H1 (cell line): ENCODE data around the gene CGB2. TPM values are rescaled to one million over a fixed set of nuclear protein-coding genes. Genes with fewer than 3 reads are reported as not detected.

Experiments
- CTCF ChIA-PET: fragments of 300-600 bp; sonication (Branson Sonifier 250); formaldehyde crosslinking; loops from one replicate; lab custom pipeline; 2021; ENCODE audit not compliant: partially characterized antibody; lab: Charles Lee
- POLR2A ChIA-PET: fragments of 300-600 bp; sonication (Branson Sonifier 250); formaldehyde crosslinking; loops from one replicate; lab custom pipeline; 2021; ENCODE audit warnings: inconsistent platforms; ENCODE audit not compliant: partially characterized antibody; lab: Charles Lee
- DNase-seq, 2 experiments: peaks; one replicate each; pipeline versions ENCODE4 v3.0.0 to v3.0.0-alpha.2; 2010 to 2022; ENCODE audit warnings: low spot score in 2 of 2, low read depth in 1 of 2, mixed read lengths in 1 of 2
- FAIRE-seq: peaks from 2 replicates; lab custom pipeline; 2011; peaks lifted over from hg19 to GRCh38; lab: Jason Lieb, UNC
- H2AFZ ChIP-seq: 2 replicates; pipeline ENCODE4 v1.8.1; 2012; ENCODE audit warnings: low read length, inconsistent platforms
- H2AK5ac ChIP-seq: 2 replicates; pipeline ENCODE4 v1.6.1; 2013; ENCODE audit warnings: low read depth, low read length
- H2BK120ac ChIP-seq: replicated peaks from 2 replicates; pipeline ENCODE3; 2013; ENCODE audit warnings: low read depth, low read length, inconsistent platforms
- H2BK12ac ChIP-seq: 2 replicates; pipeline ENCODE4 v1.6.1; 2013; ENCODE audit warnings: low read depth, low read length
- H2BK15ac ChIP-seq: 2 replicates; pipeline ENCODE4 v1.6.1; 2013; ENCODE audit warnings: low read length
- H2BK20ac ChIP-seq: 2 replicates; pipeline ENCODE4 v1.6.1; 2013; ENCODE audit warnings: low read length
- H2BK5ac ChIP-seq: 2 replicates; pipeline ENCODE4 v1.6.1; 2013; ENCODE audit warnings: low read depth, low read length
- H3K14ac ChIP-seq: 2 replicates; pipeline ENCODE4 v1.6.1; 2013; ENCODE audit warnings: inconsistent platforms; ENCODE audit not compliant: insufficient read length
- H3K18ac ChIP-seq: 2 replicates; pipeline ENCODE4 v1.6.1; 2013; ENCODE audit warnings: low read length; ENCODE audit errors: extremely low read depth
- H3K23ac ChIP-seq: 2 replicates; pipeline ENCODE4 v1.6.1; 2013; ENCODE audit warnings: inconsistent platforms; ENCODE audit not compliant: insufficient read length
- H3K23me2 ChIP-seq: 2 replicates; pipeline ENCODE4 v1.6.1; 2013; ENCODE audit warnings: low read depth, low read length
- H3K27ac ChIP-seq: 2 replicates; pipeline ENCODE4 v1.6.1; 2011; ENCODE audit warnings: low read depth, low read length, inconsistent platforms
- H3K27me3 ChIP-seq, 4 experiments: replicated peaks in 1 of 4; 1 replicate in 1 of 4; 2 replicates in 3 of 4; pipeline versions ENCODE4 v1.6.1 to v1.8.1; 2011 to 2013; ENCODE audit warnings: low read length in 3 of 4, mild to moderate bottlenecking in 3 of 4, inconsistent platforms in 2 of 4, mixed read lengths in 2 of 4, moderate library complexity in 1 of 4; ENCODE audit not compliant: control insufficient read depth in 3 of 4, insufficient read depth in 3 of 4; ENCODE audit errors: extremely low read depth in 1 of 4
- H3K36me3 ChIP-seq, 4 experiments: 2 replicates each; pipeline versions ENCODE4 v1.6.1 to v1.8.1; 2011 to 2013; ENCODE audit warnings: mild to moderate bottlenecking in 4 of 4, low read length in 3 of 4, moderate library complexity in 2 of 4, control low read depth in 1 of 4, inconsistent platforms in 1 of 4; ENCODE audit not compliant: insufficient read depth in 4 of 4, control insufficient read depth in 2 of 4
- H3K4ac ChIP-seq: replicated peaks from 2 replicates; pipeline ENCODE3; 2013; ENCODE audit warnings: low read length, low read depth, mixed read lengths, inconsistent platforms; ENCODE audit not compliant: insufficient read length
- H3K4me1 ChIP-seq, 4 experiments: replicated peaks in 1 of 4; 1 replicate in 1 of 4; 2 replicates in 3 of 4; pipeline versions ENCODE4 v1.6.1 to v1.8.1; 2011 to 2013; ENCODE audit warnings: low read length in 3 of 4, inconsistent platforms in 2 of 4, mixed read lengths in 1 of 4; ENCODE audit not compliant: insufficient read depth in 4 of 4, control insufficient read depth in 3 of 4
- H3K4me2 ChIP-seq, 2 experiments: 2 replicates each; pipeline versions ENCODE4 v1.6.1 to v1.8.1; 2011 to 2013; ENCODE audit warnings: low read depth in 2 of 2, low read length in 2 of 2, control low read depth in 1 of 2, inconsistent platforms in 1 of 2, mild to moderate bottlenecking in 1 of 2; ENCODE audit not compliant: insufficient read depth in 1 of 2
- H3K4me3 ChIP-seq, 4 experiments: fragments of 200-600, 300-600 bp in 1 of 4; sonication (generic), shearing (Covaris generic), sonication (Bioruptor Twin) in 1 of 4; 2 replicates each; pipeline versions ENCODE4 v1.5.1 to v1.8.1; 2011 to 2016; ENCODE audit warnings: low read length in 4 of 4, low read depth in 3 of 4, control low read depth in 2 of 4, inconsistent platforms in 2 of 4, mild to moderate bottlenecking in 2 of 4, mixed read lengths in 1 of 4, moderate library complexity in 1 of 4; ENCODE audit not compliant: insufficient read depth in 2 of 4; ENCODE audit errors: extremely low read depth in 1 of 4
- H3K56ac ChIP-seq: replicated peaks from 2 replicates; pipeline ENCODE3; 2013; ENCODE audit warnings: low read depth, mild to moderate bottlenecking, mixed read lengths, low read length, inconsistent platforms; ENCODE audit not compliant: insufficient read length
- H3K79me1 ChIP-seq: 2 replicates; pipeline ENCODE4 v1.6.1; 2013; ENCODE audit warnings: low read depth, low read length, control low read depth
- H3K79me2 ChIP-seq, 2 experiments: 2 replicates each; pipeline versions ENCODE4 v1.6.1 to v1.8.1; 2012 to 2013; ENCODE audit warnings: low read length in 2 of 2, mild to moderate bottlenecking in 2 of 2, inconsistent platforms in 1 of 2; ENCODE audit not compliant: insufficient read depth in 2 of 2, control insufficient read depth in 1 of 2
- H3K9ac ChIP-seq, 4 experiments: replicated peaks in 1 of 4; 1 replicate in 1 of 4; 2 replicates in 3 of 4; pipeline versions ENCODE4 v1.6.1 to v1.8.1; 2011 to 2013; ENCODE audit warnings: low read depth in 3 of 4, low read length in 3 of 4, control low read depth in 2 of 4, mild to moderate bottlenecking in 2 of 4, moderate library complexity in 2 of 4, inconsistent platforms in 1 of 4; ENCODE audit errors: extremely low read depth in 1 of 4
- H3K9me3 ChIP-seq, 2 experiments: 2 replicates each; pipeline versions ENCODE4 v1.6.1 to v1.8.1; 2012 to 2013; ENCODE audit warnings: mild to moderate bottlenecking in 2 of 2, moderate library complexity in 2 of 2, control low read depth in 1 of 2, inconsistent platforms in 1 of 2, low read depth in 1 of 2, low read length in 1 of 2, mixed read lengths in 1 of 2; ENCODE audit not compliant: insufficient read depth in 2 of 2
- H4K20me1 ChIP-seq, 2 experiments: replicated peaks in 1 of 2; 2 replicates each; pipeline versions ENCODE3 to v1.8.1; 2011 to 2013; ENCODE audit warnings: inconsistent platforms in 2 of 2, low read length in 2 of 2, mild to moderate bottlenecking in 1 of 2; ENCODE audit not compliant: insufficient read depth in 2 of 2, control insufficient read depth in 1 of 2
- H4K5ac ChIP-seq: 2 replicates; pipeline ENCODE4 v1.6.1; 2013; ENCODE audit warnings: low read length, low read depth, mixed read lengths, inconsistent platforms; ENCODE audit not compliant: insufficient read length
- H4K8ac ChIP-seq: 2 replicates; pipeline ENCODE4 v1.8.0; 2013; ENCODE audit warnings: mild to moderate bottlenecking, moderate library complexity, low read length, inconsistent platforms; ENCODE audit not compliant: insufficient read depth; ENCODE audit errors: extremely low read depth
- H4K91ac ChIP-seq: replicated peaks from 2 replicates; pipeline ENCODE3; 2013; ENCODE audit warnings: low read length, mixed read lengths, inconsistent platforms; ENCODE audit not compliant: insufficient read length
- EZH2 ChIP-seq: fragments of 200-600 bp; sonication (generic); IDR thresholded peaks from 2 replicates; pipeline ENCODE4 v1.7.1; 2012; ENCODE audit warnings: low read depth, mild to moderate bottlenecking, moderate library complexity, low read length, inconsistent platforms; ENCODE audit not compliant: severe bottlenecking
- JUND ChIP-seq: IDR thresholded peaks from 2 replicates; pipeline ENCODE4 v1.6.1; 2011; ENCODE audit warnings: mild to moderate bottlenecking, improper control_type of control experiment, low read length
- NANOG ChIP-seq: IDR thresholded peaks from 2 replicates; pipeline ENCODE4 v1.6.1; 2011; ENCODE audit warnings: low read length, low read depth, mild to moderate bottlenecking, inconsistent platforms; ENCODE audit not compliant: insufficient read depth, poor library complexity, severe bottlenecking
- NRF1 ChIP-seq: IDR thresholded peaks from 2 replicates; pipeline ENCODE4 v1.6.1; 2011; ENCODE audit warnings: mild to moderate bottlenecking, low read depth, low read length, improper control_type of control experiment
- RBBP5 ChIP-seq: IDR thresholded peaks from 2 replicates; pipeline ENCODE4 v1.7.1; 2012; ENCODE audit warnings: low read depth, mild to moderate bottlenecking, inconsistent platforms, low read length, moderate library complexity, borderline replicate concordance
- RXRA ChIP-seq: IDR thresholded peaks from 2 replicates; pipeline ENCODE4 v1.6.1; 2011; ENCODE audit warnings: low read depth, mild to moderate bottlenecking, low read length, moderate library complexity; ENCODE audit not compliant: insufficient read depth
- ZNF274 ChIP-seq: IDR thresholded peaks from 2 replicates; pipeline ENCODE4 v1.7.0; 2012; ENCODE audit warnings: low read length, borderline replicate concordance; ENCODE audit errors: extremely low read depth
- WGBS, 2 experiments: shearing (Covaris generic) in 1 of 2; methylation state at CpG; one replicate each; pipeline versions ENCODE4 v1.1.6 to v1.1.7; 2013 to 2015; ENCODE audit warnings: low lambda C conversion rate in 2 of 2, mixed read lengths in 2 of 2, inconsistent platforms in 1 of 2, low coverage in 1 of 2, missing lambda C conversion rate in 1 of 2; ENCODE audit not compliant: insufficient replicate concordance in 2 of 2, insufficient coverage in 1 of 2, insufficient read length in 1 of 2; ENCODE audit errors: extremely low coverage in 1 of 2, missing lambda C conversion rate in 1 of 2; 5-methylcytosine and 5-hydroxymethylcytosine counted together
- polyA plus RNA-seq, 7 experiments: library from polyadenylated mRNA; depleted of rRNA in 3 of 7; stranded (reverse) in 5 of 7; unstranded in 2 of 7; fragments of >200 nt in 5 of 7; fragments of 200-250 nt in 2 of 7; gene quantifications; 1 replicate in 5 of 7; 2 replicates in 1 of 7; 4 replicates in 1 of 7; pipeline versions ENCODE4 v1.2.1 to v1.2.3, GENCODE V29; 2011 to 2013; ENCODE audit warnings: missing spikeins in 2 of 7, mixed read lengths in 2 of 7
- total RNA-seq: library from RNA; stranded (reverse); fragmentation: NEBNext Ultra II Directional; extraction: Animal tissue kit (Norgen Biotek cat#: 25700); gene quantifications from 2 replicates; pipeline ENCODE4 v1.2.1, GENCODE V29; 2021

Gene CGB2
- total and polyA plus RNA-seq, 2 of the 8 experiments (the other 6 are each of a cell fraction or from before 2014, with no cell fraction given), result 0.71 to 3.2 TPM

- Histone ChIP-seq H2AFZ (no peak overlapping the region), H3K36me3 (peaks cover 18 to 54% (median 41%) of the 10 kb centered on the region in 4 experiments), H2BK20ac (no peak overlapping the region), H3K4ac (no peak overlapping the region), H4K20me1 (peaks cover 3 to 14% of the 10 kb centered on the region in 2 experiments), H2BK120ac (no peak overlapping the region), H3K9me3 (no peaks in the 10 kb centered on the region), H2BK15ac (no peak overlapping the region), H3K18ac (no peak overlapping the region), H3K4me3 (no peak overlapping the region), H3K23ac (no peak overlapping the region), H3K79me1 (peaks cover 2% of the 10 kb centered on the region; the same call in 1 of the 2 replicates), H3K14ac (no peak overlapping the region), H3K79me2 (no peaks in the 10 kb centered on the region), H4K91ac (no peak overlapping the region), H2AK5ac (no peak overlapping the region), H3K4me1 (no peaks in the 10 kb centered on the region), H2BK12ac (no peak overlapping the region), H3K23me2 (no peaks in the 10 kb centered on the region), H4K8ac (no peak overlapping the region), H3K27ac (no peak overlapping the region), H3K4me2 (no peak overlapping the region), H3K27me3 (no peaks in the 10 kb centered on the region), H3K9ac (no peak overlapping the region), H4K5ac (no peak overlapping the region), H2BK5ac (no peak overlapping the region), H3K56ac (no peak overlapping the region)
- FAIRE-seq (no peak), DNase-seq (no peak)
- POLR2A ChIA-PET, result no interaction called here
- TF ChIP-seq RBBP5 (no peak), NRF1 (no peak), NANOG (no peak), RXRA (no peak), EZH2 (no peak), ZNF274 (no peak), JUND (no peak)
- CTCF ChIA-PET, result interaction anchor here (1.5 to 6.2 kb wide), 2 partner anchors 8 to 11 kb away, joined by 6 to 66 read pairs; partner anchors contain the start of gene LHB
- 85% methylated on average over 13 of the region's 22 CpGs; no CpG with 5 or more reads in 1 of the 2 experiments for WGBS, 2 experiments
Observed at GRCh38 chr19:49006905-49007304, 24.8 kb upstream of the CGB2 start.
